HL-60/S4 treated with retinoic acid at 250 ng/mL for 4 days and 3 days (cell line): ENCODE measurements around the gene FHOD1.

Experiments used
- in situ Hi-C: fragments of 300-500 bp; cut with MboI; formaldehyde crosslinking; loops from 2 replicates; pipeline ENCODE4 v1.7.0; 2022; ENCODE audit warnings: low sequenced_read_pairs

The FHOD1 gene

GRCh38 chr16:67277999-67278772, 30.9 kb upstream of the FHOD1 start:
- in situ Hi-C loops = no loop called here

DNA sequence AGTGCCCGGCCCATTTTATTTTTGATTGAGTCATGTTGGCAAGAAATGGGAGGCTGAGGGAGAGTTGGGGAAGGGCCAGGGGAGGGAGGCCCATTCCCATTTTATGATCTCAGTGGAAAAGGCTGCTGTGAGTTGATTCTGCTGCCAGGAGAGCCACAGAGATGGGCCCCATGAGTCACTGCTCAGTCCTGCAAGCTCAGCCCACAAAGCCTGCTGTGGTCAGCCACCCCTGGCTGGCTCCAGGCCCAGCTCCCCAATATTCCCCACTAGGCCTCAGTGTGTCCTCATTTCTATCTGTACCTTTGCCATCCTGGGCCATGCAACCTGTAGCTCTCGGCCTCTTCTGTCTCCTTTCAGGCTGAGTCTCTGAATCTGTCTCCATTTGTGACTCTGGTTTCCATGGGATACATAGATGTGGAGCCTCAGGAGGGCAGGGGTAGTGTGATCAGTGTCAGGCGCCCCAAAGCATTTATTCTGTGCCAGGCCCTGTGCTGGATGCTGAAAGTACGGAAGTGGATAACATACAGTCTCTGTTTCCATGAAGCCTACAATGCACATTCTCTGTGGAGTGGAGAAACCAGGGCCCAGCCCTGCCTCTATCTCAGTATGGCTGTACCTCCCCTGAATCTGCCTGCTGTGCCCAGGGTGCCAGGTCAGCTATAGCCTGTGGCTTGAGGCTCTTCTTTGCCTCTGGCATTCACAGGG, 30.2 kb upstream of the FHOD1 start:
- in situ Hi-C loops = no loop called here

DNA sequence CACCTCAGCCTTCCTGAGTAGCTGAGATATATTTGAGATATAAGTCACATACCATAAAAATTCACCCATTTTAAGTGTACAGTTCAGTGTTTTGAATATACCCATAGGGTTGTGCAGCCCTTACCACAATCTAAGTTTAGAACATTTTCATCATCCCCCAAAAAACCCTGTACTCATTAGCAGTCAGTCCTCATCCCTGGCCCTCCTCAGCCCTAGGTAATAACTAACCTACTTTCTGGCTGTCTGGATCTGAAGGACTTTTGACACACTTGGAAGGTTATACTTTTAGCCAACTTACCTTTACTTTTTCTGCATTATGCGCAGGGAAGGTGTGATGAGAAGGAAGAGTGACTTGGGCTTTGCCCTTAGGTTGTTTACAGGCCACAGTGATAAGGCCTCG, 28.0 kb upstream of the FHOD1 start:
- in situ Hi-C loops = no loop called here

GRCh38 chr16:67271446-67271845, 24.2 kb upstream of the FHOD1 start:
- in situ Hi-C loops = no loop called here

- in situ Hi-C loops = no loop called here
Observed at GRCh38 chr16:67270931-67271338, 23.7 kb upstream of the FHOD1 start.

DNA sequence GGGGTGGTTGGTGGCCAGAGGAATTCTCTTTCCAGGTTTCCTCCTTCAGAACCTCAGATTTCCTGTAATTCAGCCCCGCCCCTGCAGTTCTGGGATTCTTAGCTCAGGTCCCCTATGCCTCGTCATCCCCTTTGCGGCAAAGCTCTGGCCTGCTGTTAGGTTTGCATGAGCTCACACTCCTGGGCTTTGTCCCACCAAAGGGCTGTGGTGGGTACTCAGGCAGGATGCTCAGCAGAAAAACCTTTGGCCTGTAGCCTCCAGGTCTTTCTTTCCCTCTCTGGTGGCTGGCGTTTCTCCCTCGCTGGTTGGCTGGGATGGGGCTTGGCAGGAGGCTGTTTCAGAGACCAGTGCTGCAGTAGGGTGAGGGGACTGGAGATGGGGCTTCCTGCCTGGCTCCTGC, 22.5 kb upstream of the FHOD1 start:
- in situ Hi-C loops = no loop called here

- in situ Hi-C loops = no loop called here
Observed at GRCh38 chr16:67268136-67268579, 20.9 kb upstream of the FHOD1 start.

GRCh38 chr16:67265834-67266233, 18.6 kb upstream of the FHOD1 start:
- in situ Hi-C loops = no loop called here

GRCh38 chr16:67264866-67265265, 17.6 kb upstream of the FHOD1 start:
- in situ Hi-C loops = no loop called here

DNA sequence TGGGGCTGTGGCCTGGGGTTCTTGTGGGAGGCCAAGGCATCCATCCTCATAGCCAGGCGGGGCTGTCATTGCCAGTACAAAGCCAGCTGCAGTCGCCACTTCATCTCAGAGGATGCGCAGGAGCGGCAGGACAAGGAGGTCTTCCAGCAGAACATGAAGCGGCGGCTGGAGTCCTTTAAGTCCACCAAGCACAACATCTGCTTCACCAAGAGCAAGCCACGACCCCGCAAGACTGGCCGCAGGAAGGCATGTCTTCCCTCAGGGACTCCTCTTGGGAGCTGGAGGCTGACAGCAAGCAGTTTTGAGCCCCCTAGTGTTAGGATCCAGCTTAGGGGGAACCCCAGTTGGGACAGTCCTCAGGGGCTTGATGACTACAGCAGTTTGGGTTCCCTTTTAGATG, 17.0 kb upstream of the FHOD1 start:
- in situ Hi-C loops = no loop called here

DNA sequence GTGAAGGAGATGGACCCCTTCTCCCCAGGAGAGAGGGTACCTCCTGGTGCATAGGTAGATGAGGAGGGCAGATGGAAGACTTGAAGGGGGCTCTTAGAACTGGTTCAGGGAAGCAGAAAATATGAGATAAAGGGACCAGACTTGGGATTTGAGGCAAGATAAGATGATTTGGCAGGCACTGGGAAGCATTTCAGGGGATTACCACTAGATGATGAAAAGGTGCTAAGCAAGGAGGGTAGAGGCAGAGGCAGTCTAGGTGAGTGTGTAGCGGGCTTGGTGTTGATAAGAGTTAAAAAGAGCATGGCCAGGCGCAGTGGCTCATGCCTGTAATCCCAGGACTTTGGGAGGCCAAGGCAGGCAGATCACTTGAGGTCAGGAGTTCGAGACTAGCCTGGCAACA, 15.9 kb upstream of the FHOD1 start:
- in situ Hi-C loops = no loop called here

DNA sequence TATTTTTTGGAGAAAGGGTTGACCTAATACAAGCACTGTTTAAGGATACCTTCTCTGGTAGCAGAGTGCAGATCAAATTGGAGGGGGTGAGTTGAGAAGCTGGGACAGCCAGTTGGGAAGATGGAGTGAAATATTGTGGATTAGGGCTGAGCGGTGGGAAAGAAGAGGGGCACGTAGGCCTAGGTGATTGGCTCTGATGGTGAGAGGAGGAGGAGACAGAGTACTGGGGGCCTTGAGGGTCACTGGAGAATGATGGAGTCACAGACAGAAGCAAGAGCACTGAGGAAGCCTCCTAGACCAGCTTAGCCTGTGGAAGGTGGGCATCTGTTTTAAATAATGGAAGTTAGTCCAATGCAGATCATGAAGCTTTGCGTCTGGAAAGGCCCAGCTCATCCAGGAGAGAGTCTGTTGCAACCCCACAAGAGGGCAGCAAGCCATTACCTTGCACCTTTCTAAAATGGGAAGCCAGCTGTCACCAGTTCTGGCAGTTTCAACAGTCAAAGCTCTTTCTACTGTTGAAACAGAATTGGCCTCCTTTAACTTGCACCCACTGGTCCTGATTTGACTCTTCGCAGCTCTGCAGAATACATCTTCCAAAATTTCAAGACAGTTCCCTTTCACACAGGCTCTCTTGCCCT, 13.3 kb upstream of the FHOD1 start:
- in situ Hi-C loops = no loop called here

DNA sequence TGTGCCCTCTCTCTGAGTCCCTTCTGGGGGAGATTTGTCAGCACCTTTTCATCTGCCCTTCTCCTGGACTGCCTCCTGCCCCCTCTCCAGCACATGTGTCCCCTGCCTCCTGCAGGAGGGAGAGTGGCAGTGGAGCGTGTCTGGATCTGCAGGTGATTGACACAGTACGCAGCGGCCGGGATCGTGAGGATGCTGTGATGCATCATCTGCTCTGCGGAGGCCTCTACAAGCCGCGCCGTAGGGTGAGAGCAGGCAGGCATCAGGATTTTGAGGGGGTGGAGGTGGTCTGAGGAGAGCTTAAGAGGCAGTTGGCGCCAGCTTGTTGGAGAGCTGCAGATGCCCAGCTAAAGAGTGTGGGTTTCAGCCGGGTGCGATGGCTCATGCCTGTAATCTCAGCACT, 12.4 kb upstream of the FHOD1 start:
- in situ Hi-C loops = no loop called here

- in situ Hi-C loops = no loop called here
Observed at GRCh38 chr16:67258161-67258835, 11.0 kb upstream of the FHOD1 start.

DNA sequence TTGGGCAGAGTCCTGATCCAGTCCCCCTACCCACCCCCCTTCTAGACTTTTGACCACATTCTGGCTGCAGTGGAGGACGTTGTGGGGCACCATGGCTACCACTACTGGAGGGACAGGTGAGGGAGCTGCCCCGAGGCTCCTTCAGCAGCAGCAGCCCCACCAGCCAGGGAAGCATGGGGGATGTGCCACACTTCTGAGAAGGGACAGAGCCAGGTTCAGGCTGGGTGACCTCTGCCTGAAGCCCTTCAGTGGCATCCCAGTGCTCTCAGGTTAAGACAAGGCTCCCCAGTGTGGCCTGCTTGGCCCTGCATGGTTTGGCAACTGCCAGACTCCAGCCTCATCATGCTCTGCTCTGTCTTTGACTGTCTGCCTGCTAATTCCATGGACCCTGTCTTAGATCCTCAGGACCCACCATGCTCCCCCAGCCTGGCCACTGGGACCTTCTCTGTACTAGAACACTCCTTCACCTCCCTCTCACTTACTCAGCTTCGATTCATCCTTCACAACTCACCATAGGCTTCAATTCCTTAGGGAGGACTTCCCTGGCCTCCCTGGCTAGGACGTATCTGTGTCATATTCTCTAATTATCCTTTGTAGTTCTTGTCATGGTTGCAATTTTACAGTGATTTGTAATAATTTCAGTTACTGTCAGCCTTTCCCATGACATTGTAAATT, 10.3 kb upstream of the FHOD1 start:
- in situ Hi-C loops = no loop called here

DNA sequence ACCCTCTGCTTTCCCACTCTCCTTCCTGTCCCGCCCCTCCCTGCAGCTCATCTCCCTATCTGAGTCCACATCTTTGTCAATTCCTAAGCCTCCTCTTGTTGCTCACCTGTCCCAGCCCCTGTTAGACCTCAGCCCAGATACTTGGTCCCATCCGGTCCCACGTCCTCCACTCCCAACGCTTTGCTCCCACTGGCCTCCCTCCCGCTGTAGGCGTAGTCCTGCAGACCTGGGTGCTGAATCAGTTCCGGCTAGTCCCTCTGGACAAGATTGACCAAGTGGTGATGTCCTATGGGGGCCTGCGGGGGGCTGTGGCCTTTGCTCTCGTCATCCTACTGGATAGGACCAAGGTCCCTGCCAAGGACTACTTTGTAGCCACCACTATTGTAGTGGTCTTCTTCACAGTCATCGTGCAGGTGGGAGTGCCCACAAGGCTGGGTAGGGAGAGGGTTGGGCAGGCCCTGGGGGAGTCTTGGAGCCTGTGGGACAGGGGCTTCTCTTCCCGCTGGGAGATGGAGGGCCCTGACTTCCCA, 9.5 kb upstream of the FHOD1 start:
- in situ Hi-C loops = no loop called here

- in situ Hi-C loops = no loop called here
Observed at GRCh38 chr16:67255553-67256221, 8.4 kb upstream of the FHOD1 start.

DNA sequence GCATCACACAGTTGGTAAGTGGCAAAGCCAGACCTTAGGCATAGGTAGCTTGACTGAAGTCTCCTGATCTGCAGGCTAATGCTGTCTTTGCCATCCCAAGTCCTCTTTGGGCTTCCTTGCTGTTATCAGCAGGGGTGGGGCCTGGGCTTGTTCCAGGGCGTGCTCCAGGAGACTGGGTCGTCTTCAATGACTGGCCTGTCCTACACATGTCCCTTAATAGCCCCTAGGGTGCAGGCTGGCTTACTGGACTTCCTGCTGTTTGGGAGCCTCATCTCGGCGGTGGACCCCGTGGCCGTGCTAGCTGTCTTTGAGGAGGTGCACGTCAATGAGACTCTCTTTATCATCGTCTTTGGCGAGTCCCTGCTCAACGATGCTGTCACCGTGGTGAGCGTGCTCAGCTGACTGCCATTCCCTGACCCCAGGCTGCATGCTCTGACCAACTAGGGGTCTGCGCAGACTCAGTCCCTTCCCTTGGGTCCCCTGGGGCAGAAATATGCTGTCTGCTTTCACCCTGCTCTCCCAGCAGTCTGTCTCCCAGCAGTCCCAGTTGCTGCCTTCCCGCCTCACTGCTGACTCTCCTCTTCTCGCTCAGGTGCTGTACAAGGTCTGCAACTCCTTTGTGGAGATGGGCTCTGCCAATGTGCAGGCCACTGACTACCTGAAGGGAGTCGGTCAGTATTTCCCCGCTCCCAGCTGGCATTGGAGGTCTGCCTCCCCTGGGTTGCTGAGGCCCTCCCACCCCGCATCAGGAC, 7.7 kb upstream of the FHOD1 start:
- in situ Hi-C loops = no loop called here
